Right lobe of liver (tissue), 4 donors: Measurements from ENCODE around the gene SPATA9.

Source experiments
- POLR2A ChIP-seq: fragments of 450-650 bp; IDR thresholded peaks from one replicate; pipeline ENCODE4 v1.6.1; 2017; ENCODE audit warnings: antibody characterized with exemption, mild to moderate bottlenecking
- TF ChIP-seq, protein P1 (sequence below), 4 donors: fragments of 200-600 bp in 3 of 4; fragments of 450-650 bp in 1 of 4; IDR thresholded peaks; one replicate each; pipeline versions ENCODE4 v1.5.1 to v1.8.0; 2016 to 2022; ENCODE audit warnings: antibody characterized with exemption in 4 of 4, mild to moderate bottlenecking in 2 of 4
- donor health status: DM: no; HTN: no; CAD: no.
- donor health status: DM: no; HTN: no; CAD: no.
- donor health status: DM: no; HTN: yes; CAD: no.

GRCh38 chr5:95611396-95611795 lies 71.4 kb downstream of the SPATA9 start:
- TF ChIP-seq, protein P1, sequence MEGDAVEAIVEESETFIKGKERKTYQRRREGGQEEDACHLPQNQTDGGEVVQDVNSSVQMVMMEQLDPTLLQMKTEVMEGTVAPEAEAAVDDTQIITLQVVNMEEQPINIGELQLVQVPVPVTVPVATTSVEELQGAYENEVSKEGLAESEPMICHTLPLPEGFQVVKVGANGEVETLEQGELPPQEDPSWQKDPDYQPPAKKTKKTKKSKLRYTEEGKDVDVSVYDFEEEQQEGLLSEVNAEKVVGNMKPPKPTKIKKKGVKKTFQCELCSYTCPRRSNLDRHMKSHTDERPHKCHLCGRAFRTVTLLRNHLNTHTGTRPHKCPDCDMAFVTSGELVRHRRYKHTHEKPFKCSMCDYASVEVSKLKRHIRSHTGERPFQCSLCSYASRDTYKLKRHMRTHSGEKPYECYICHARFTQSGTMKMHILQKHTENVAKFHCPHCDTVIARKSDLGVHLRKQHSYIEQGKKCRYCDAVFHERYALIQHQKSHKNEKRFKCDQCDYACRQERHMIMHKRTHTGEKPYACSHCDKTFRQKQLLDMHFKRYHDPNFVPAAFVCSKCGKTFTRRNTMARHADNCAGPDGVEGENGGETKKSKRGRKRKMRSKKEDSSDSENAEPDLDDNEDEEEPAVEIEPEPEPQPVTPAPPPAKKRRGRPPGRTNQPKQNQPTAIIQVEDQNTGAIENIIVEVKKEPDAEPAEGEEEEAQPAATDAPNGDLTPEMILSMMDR (IDR thresholded peaks at IDR 0.05), result no peak
- no peak for TF ChIP-seq POLR2A
